ENCODE results near the gene KRTAP10-3. TPM values are rescaled to one million over a fixed set of nuclear protein-coding genes. Genes with fewer than 3 reads are reported as not detected.

Gene KRTAP10-3
- total and polyA plus RNA-seq, 9 of the 15 experiments (the other 6 are each of a cell fraction or from before 2014, with no cell fraction given): not detected

- TF ChIP-seq PKNOX1 (IDR thresholded peaks at IDR 0.05) (peak; percentile 23; the same call in 1 of the 2 replicates), JUNB (CRISPR knock-in tag; conservative IDR thresholded peaks at IDR 0.05) (no peak), ATF3 (IDR thresholded peaks at IDR 0.05) (0 out of 2 replicates have a peak, but pooled peaks have one; percentile 28), ATF3 (CRISPR knock-in tag; conservative IDR thresholded peaks at IDR 0.05) (no peak)
These were observed 14.5 kb upstream of the KRTAP10-3 start (continued) for GRCh38 chr21:44572959-44573583.

- BruUV-seq (replicated peaks): no TSS peak
- POLR2A ChIA-PET: interaction anchor here (0.6 kb wide), 1 partner anchor 18 kb away, joined by 3 read pairs; no protein-coding TSS in a partner anchor
- intact Hi-C loops (cut with micrococcal nuclease) (no loop called here), in situ Hi-C loops (cut with MboI) (no loop called here)
- Histone ChIP-seq H3K27me3 (ENCODE audit: control insufficient read depth in 2 of 2, insufficient read depth in 2 of 2, low read length in 2 of 2) (peaks cover 20 to 57% of the 10 kb centered on the region in 2 experiments; a peak in 4 of 5 replicates), H3K79me2 (ENCODE audit: control insufficient read depth, insufficient read depth, low read length) (no peaks in the 10 kb centered on the region), H3K4me3 (no peak overlapping the region), H3K36me3 (ENCODE audit: control insufficient read depth, insufficient read depth, low read length) (no peaks in the 10 kb centered on the region), H3K4me2 (ENCODE audit: insufficient read depth, low read length) (no peak overlapping the region), H3K9ac (ENCODE audit: insufficient read depth in 1 of 2, low read depth in 2 of 2, low read length in 2 of 2) (0 out of 4 replicates have a peak overlapping the region, but pooled peaks of 1 of the 2 experiments have one; percentile 28), H3K27ac (ENCODE audit: extremely low read depth, low read depth, low read length) (no peak overlapping the region), H2AFZ (ENCODE audit: low read depth, low read length) (no peak overlapping the region), H3K9me1 (ENCODE audit: control insufficient read depth, insufficient read depth, low read length) (no peaks in the 10 kb centered on the region), H3K9me3 (replicated peaks; ENCODE audit: control insufficient read depth, insufficient read depth, low read depth, low read length) (no peaks in the 10 kb centered on the region; the same call in 1 of the 2 replicates), H4K20me1 (replicated peaks; ENCODE audit: control insufficient read depth, insufficient read depth, low read length) (no peaks in the 10 kb centered on the region), H3K4me1 (replicated peaks in 1 of 2; ENCODE audit: control insufficient read depth in 2 of 2, insufficient read depth in 2 of 2, low read length in 2 of 2) (peaks cover 0 to 24% of the 10 kb centered on the region in 2 experiments; a peak in 1 of 5 replicates)
- ATAC-seq: no peak
- FAIRE-seq: no peak
- CTCF ChIA-PET (ENCODE audit: low intra/inter-chr PET ratio): no interaction called here
- no peak for DNase-seq (ENCODE audit: extremely low read depth in 1 of 4, low spot score in 3 of 4)
- WGBS (ENCODE audit: insufficient coverage, low coverage, missing lambda C conversion rate): 8% methylated on average over 40 of the region's 40 CpGs
- TF ChIP-seq CREM (IDR thresholded peaks at IDR 0.05; ENCODE audit: low read depth) (no peak), TAL1 (IDR thresholded peaks at IDR 0.05) (no peak)
These were observed 13.5 kb upstream of the KRTAP10-3 start for GRCh38 chr21:44571844-44572782.
